Measurements from ENCODE around the gene ENTPD3. TPM values are rescaled to one million over a fixed set of nuclear protein-coding genes. Genes with fewer than 3 reads are reported as not detected.

ENTPD3 gene
- total RNA-seq, 2 experiments from 2014 or later, result not detected

GRCh38 chr3:40381904-40382616, 4.9 kb upstream of the ENTPD3 start:
- peaks cover 13% of the 10 kb centered on the region for H3K4me1 Mint-ChIP-seq
- peaks cover 7% of the 10 kb centered on the region for H3K27me3 Mint-ChIP-seq
- peaks cover 1% of the 10 kb centered on the region for H3K36me3 Mint-ChIP-seq
- ATAC-seq (no peak), DNase-seq (no peak)
- H3K4me3 Mint-ChIP-seq, result no peak overlapping the region
- no peak overlapping the region for H3K27ac Mint-ChIP-seq
- CTCF ChIA-PET, result no interaction called here
- peaks cover 2% of the 10 kb centered on the region for H3K9me3 Mint-ChIP-seq (ENCODE audit: low read depth)

GRCh38 chr3:40382617-40382979, 4.4 kb upstream of the ENTPD3 start:
- peaks cover 2% of the 10 kb centered on the region for H3K9me3 Mint-ChIP-seq (ENCODE audit: low read depth)
- ATAC-seq, result no peak

GRCh38 chr3:40386213-40386612, 771 bp upstream of the ENTPD3 start:
- H3K9me3 Mint-ChIP-seq (ENCODE audit: low read depth), result no peaks in the 10 kb centered on the region
- DNase-seq, result no peak
- H3K4me1 Mint-ChIP-seq, result peaks cover 7% of the 10 kb centered on the region
- ATAC-seq, result no peak
- H3K27ac Mint-ChIP-seq, result no peak overlapping the region
- H3K27me3 Mint-ChIP-seq, result peaks cover 24% of the 10 kb centered on the region
- no peaks in the 10 kb centered on the region for H3K36me3 Mint-ChIP-seq
- CTCF ChIA-PET, result no interaction called here
- H3K4me3 Mint-ChIP-seq, result peak overlapping the region; percentile 48

More at GRCh38 chr3:40382617-40382979, 4.4 kb upstream of the ENTPD3 start:
- peaks cover 10% of the 10 kb centered on the region for H3K27me3 Mint-ChIP-seq
- H3K4me1 Mint-ChIP-seq, result peaks cover 14% of the 10 kb centered on the region
- CTCF ChIA-PET, result no interaction called here
- DNase-seq, result no peak
- no peak overlapping the region for H3K4me3 Mint-ChIP-seq
- no peak overlapping the region for H3K27ac Mint-ChIP-seq
- H3K36me3 Mint-ChIP-seq, result peaks cover 1% of the 10 kb centered on the region

GRCh38 chr3:40387895-40388254, 891 bp downstream of the ENTPD3 start:
- H3K9me3 Mint-ChIP-seq (ENCODE audit: low read depth), result no peaks in the 10 kb centered on the region
- no peaks in the 10 kb centered on the region for H3K36me3 Mint-ChIP-seq
- ATAC-seq, result no peak
- no peak overlapping the region for H3K27ac Mint-ChIP-seq
- H3K4me1 Mint-ChIP-seq, result peaks cover 7% of the 10 kb centered on the region
- peaks cover 24% of the 10 kb centered on the region for H3K27me3 Mint-ChIP-seq
- no peak overlapping the region for H3K4me3 Mint-ChIP-seq
- no peak for DNase-seq
- CTCF ChIA-PET, result interaction anchor here (2.1 kb wide), 1 partner anchor 60 kb away, joined by 6 read pairs; no protein-coding TSS in a partner anchor

GRCh38 chr3:40396406-40396805, 9.4 kb downstream of the ENTPD3 start:
- CTCF ChIA-PET, result no interaction called here

GRCh38 chr3:40397129-40397528, 10.1 kb downstream of the ENTPD3 start:
- Mint-ChIP-seq H3K36me3 (no peaks in the 10 kb centered on the region), H3K4me1 (no peaks in the 10 kb centered on the region), H3K27ac (no peak overlapping the region), H3K4me3 (no peak overlapping the region), H3K9me3 (ENCODE audit: low read depth) (no peaks in the 10 kb centered on the region), H3K27me3 (no peaks in the 10 kb centered on the region)
- ATAC-seq, result no peak
- no peak for DNase-seq
- CTCF ChIA-PET, result no interaction called here

More at GRCh38 chr3:40396406-40396805, 9.4 kb downstream of the ENTPD3 start:
- Mint-ChIP-seq H3K27me3 (no peaks in the 10 kb centered on the region), H3K27ac (no peak overlapping the region), H3K9me3 (ENCODE audit: low read depth) (no peaks in the 10 kb centered on the region), H3K4me1 (no peaks in the 10 kb centered on the region), H3K36me3 (no peaks in the 10 kb centered on the region), H3K4me3 (no peak overlapping the region)
- no peak for ATAC-seq
- no peak for DNase-seq

GRCh38 chr3:40397912-40398311, 10.9 kb downstream of the ENTPD3 start:
- H3K27me3 Mint-ChIP-seq, result no peaks in the 10 kb centered on the region
- CTCF ChIA-PET, result no interaction called here
- ATAC-seq, result no peak
- H3K4me3 Mint-ChIP-seq, result no peak overlapping the region
- no peaks in the 10 kb centered on the region for H3K9me3 Mint-ChIP-seq (ENCODE audit: low read depth)
- no peak for DNase-seq
- H3K27ac Mint-ChIP-seq, result no peak overlapping the region
- H3K36me3 Mint-ChIP-seq, result no peaks in the 10 kb centered on the region
- no peaks in the 10 kb centered on the region for H3K4me1 Mint-ChIP-seq

- CTCF ChIA-PET, result no interaction called here
- ATAC-seq (no peak), DNase-seq (no peak)
- Mint-ChIP-seq H3K9me3 (ENCODE audit: low read depth) (no peaks in the 10 kb centered on the region), H3K27ac (no peak overlapping the region), H3K36me3 (no peaks in the 10 kb centered on the region), H3K4me3 (no peak overlapping the region), H3K27me3 (no peaks in the 10 kb centered on the region), H3K4me1 (no peaks in the 10 kb centered on the region)
Observed at GRCh38 chr3:40398346-40398745, 11.4 kb downstream of the ENTPD3 start.

GRCh38 chr3:40404591-40405198, 17.7 kb downstream of the ENTPD3 start:
- CTCF ChIA-PET, result no interaction called here
- H3K36me3 Mint-ChIP-seq, result no peaks in the 10 kb centered on the region
- DNase-seq (no peak), ATAC-seq (no peak)
- no peaks in the 10 kb centered on the region for H3K27me3 Mint-ChIP-seq
- no peaks in the 10 kb centered on the region for H3K4me1 Mint-ChIP-seq
- no peaks in the 10 kb centered on the region for H3K9me3 Mint-ChIP-seq (ENCODE audit: low read depth)
- no peak overlapping the region for H3K4me3 Mint-ChIP-seq
- H3K27ac Mint-ChIP-seq, result no peak overlapping the region

GRCh38 chr3:40407007-40407406, 20.0 kb downstream of the ENTPD3 start:
- Mint-ChIP-seq H3K27ac (no peak overlapping the region), H3K4me1 (no peaks in the 10 kb centered on the region), H3K36me3 (no peaks in the 10 kb centered on the region), H3K4me3 (no peak overlapping the region), H3K27me3 (no peaks in the 10 kb centered on the region), H3K9me3 (ENCODE audit: low read depth) (no peaks in the 10 kb centered on the region)
- CTCF ChIA-PET, result no interaction called here
- ATAC-seq (no peak), DNase-seq (no peak)

- H3K27ac Mint-ChIP-seq, result no peak overlapping the region
- no peaks in the 10 kb centered on the region for H3K9me3 Mint-ChIP-seq (ENCODE audit: low read depth)
- H3K36me3 Mint-ChIP-seq, result no peaks in the 10 kb centered on the region
- no peak overlapping the region for H3K4me3 Mint-ChIP-seq
- no peak for ATAC-seq
- no peaks in the 10 kb centered on the region for H3K27me3 Mint-ChIP-seq
- CTCF ChIA-PET, result no interaction called here
- no peak for DNase-seq
- H3K4me1 Mint-ChIP-seq, result no peaks in the 10 kb centered on the region
Observed at GRCh38 chr3:40407611-40408010, 20.6 kb downstream of the ENTPD3 start.

GRCh38 chr3:40414270-40414669, 27.3 kb downstream of the ENTPD3 start:
- DNase-seq (no peak), ATAC-seq (no peak)
- H3K4me3 Mint-ChIP-seq, result no peak overlapping the region
- no peaks in the 10 kb centered on the region for H3K4me1 Mint-ChIP-seq
- no peaks in the 10 kb centered on the region for H3K36me3 Mint-ChIP-seq
- H3K27ac Mint-ChIP-seq, result no peak overlapping the region
- H3K9me3 Mint-ChIP-seq (ENCODE audit: low read depth), result no peaks in the 10 kb centered on the region
- peaks cover 3% of the 10 kb centered on the region for H3K27me3 Mint-ChIP-seq
- CTCF ChIA-PET, result no interaction called here

GRCh38 chr3:40417845-40418543, 31.0 kb downstream of the ENTPD3 start:
- Mint-ChIP-seq H3K27me3 (peaks cover 3% of the 10 kb centered on the region), H3K4me3 (no peak overlapping the region), H3K9me3 (ENCODE audit: low read depth) (no peaks in the 10 kb centered on the region), H3K36me3 (no peaks in the 10 kb centered on the region), H3K4me1 (no peaks in the 10 kb centered on the region), H3K27ac (no peak overlapping the region)
- no peak for ATAC-seq
- DNase-seq, result no peak
- CTCF ChIA-PET, result no interaction called here

- H3K4me3 Mint-ChIP-seq, result no peak overlapping the region
- H3K36me3 Mint-ChIP-seq, result no peaks in the 10 kb centered on the region
- CTCF ChIA-PET, result no interaction called here
- H3K27ac Mint-ChIP-seq, result no peak overlapping the region
- no peaks in the 10 kb centered on the region for H3K4me1 Mint-ChIP-seq
- H3K27me3 Mint-ChIP-seq, result no peaks in the 10 kb centered on the region
- ATAC-seq (no peak), DNase-seq (no peak)
- H3K9me3 Mint-ChIP-seq (ENCODE audit: low read depth), result no peaks in the 10 kb centered on the region
Observed at GRCh38 chr3:40422861-40423260, 35.9 kb downstream of the ENTPD3 start.

All from activated CD8-positive, alpha-beta memory T cell treated with anti-CD3 and anti-CD28 coated beads, Interleukin-2, amount 10 ng/mL, durations not matched to agents 7 days and 5 days (primary cell).